HepG2 (cell line): ENCODE results near the gene LHFPL2. TPM values are rescaled to one million over a fixed set of nuclear protein-coding genes. Genes with fewer than 3 reads are reported as not detected.

Experiments used
- BCLAF1 ChIP-seq: fragments of 450-650 bp; IDR thresholded peaks from 2 replicates; pipeline ENCODE4 v1.6.1; 2017; ENCODE audit warnings: mild to moderate bottlenecking
- CBX1 ChIP-seq: IDR thresholded peaks from one replicate; pipeline ENCODE4 v1.6.1; 2016; ENCODE audit warnings: antibody characterized with exemption, low read depth
- FOXK1 ChIP-seq: sonication (generic); formaldehyde crosslinking; IDR thresholded peaks from 2 replicates; pipeline ENCODE4 v1.4.0; 2020; ENCODE audit warnings: low read depth, missing genetic modification reagents, borderline replicate concordance
- FOXK2 ChIP-seq: fragments of 450-650 bp; IDR thresholded peaks from 2 replicates; pipeline ENCODE4 v1.6.1; 2016
- HNRNPUL1 ChIP-seq: fragments of 200-400 bp; formaldehyde crosslinking; IDR thresholded peaks from 2 replicates; pipeline ENCODE4 v1.6.1; 2017; ENCODE audit warnings: low read depth, mild to moderate bottlenecking, low read length, moderate library complexity
- KAT8 ChIP-seq: IDR thresholded peaks from 2 replicates; pipeline ENCODE4 v1.6.1; 2016; ENCODE audit warnings: missing genetic modification reagents, missing compliant biosample characterization
- KDM5A ChIP-seq: fragments of 200-600 bp; sonication (generic); IDR thresholded peaks from 2 replicates; pipeline ENCODE4 v1.7.0; 2018; ENCODE audit warnings: antibody characterized with exemption, mild to moderate bottlenecking, low read length, borderline replicate concordance
- MIXL1 ChIP-seq: IDR thresholded peaks from 2 replicates; pipeline ENCODE4 v1.6.1; 2016
- MYC ChIP-seq: sonication (generic); formaldehyde crosslinking; IDR thresholded peaks from 2 replicates; pipeline ENCODE4 v1.9.0; 2021; ENCODE audit warnings: missing genetic modification reagents, borderline replicate concordance
- NAIF1 ChIP-seq: sonication (generic); formaldehyde crosslinking; IDR thresholded peaks from 2 replicates; pipeline ENCODE4 v1.5.0; 2020; ENCODE audit warnings: mild to moderate bottlenecking, missing genetic modification reagents, borderline replicate concordance
- NFYB ChIP-seq: sonication (generic); formaldehyde crosslinking; IDR thresholded peaks from 2 replicates; pipeline ENCODE4 v1.4.0; 2020; ENCODE audit warnings: missing genetic modification reagents
- POLR2G ChIP-seq: fragments of 200-400 bp; formaldehyde crosslinking; IDR thresholded peaks from 2 replicates; pipeline ENCODE4 v1.6.1; 2018; ENCODE audit warnings: mild to moderate bottlenecking, low read depth, low read length, moderate library complexity
- RBAK ChIP-seq: sonication (generic); formaldehyde crosslinking; IDR thresholded peaks from 2 replicates; pipeline ENCODE4 v1.5.1; 2020; ENCODE audit warnings: mild to moderate bottlenecking, missing genetic modification reagents
- RELA ChIP-seq: sonication (generic); formaldehyde crosslinking; IDR thresholded peaks from 2 replicates; pipeline ENCODE4 v1.4.0; 2020; ENCODE audit warnings: missing genetic modification reagents
- SPEN ChIP-seq: sonication (generic); formaldehyde crosslinking; IDR thresholded peaks from 2 replicates; pipeline ENCODE4 v1.5.1; 2020; ENCODE audit warnings: low read depth, mild to moderate bottlenecking, missing genetic modification reagents
- TBL1XR1 ChIP-seq: fragments of 150-350 bp; IDR thresholded peaks from 2 replicates; pipeline ENCODE4 v1.6.1; 2014; ENCODE audit warnings: borderline replicate concordance, low read length; ENCODE audit not compliant: partially characterized antibody
- TBX3 ChIP-seq: fragments of 450-650 bp; IDR thresholded peaks from 2 replicates; pipeline ENCODE4 v1.6.1; 2017; ENCODE audit warnings: antibody characterized with exemption, mild to moderate bottlenecking, inconsistent platforms, borderline replicate concordance
- U2AF2 ChIP-seq: fragments of 200-400 bp; formaldehyde crosslinking; IDR thresholded peaks from 2 replicates; pipeline ENCODE4 v1.6.1; 2017; ENCODE audit warnings: low read depth, mild to moderate bottlenecking, low read length
- ZBTB3 ChIP-seq: sonication (generic); formaldehyde crosslinking; IDR thresholded peaks from 2 replicates; pipeline ENCODE4 v1.4.0; 2020; ENCODE audit warnings: low read depth, mild to moderate bottlenecking, moderate library complexity, missing genetic modification reagents, borderline replicate concordance
- ZBTB39 ChIP-seq: sonication (generic); formaldehyde crosslinking; IDR thresholded peaks from 2 replicates; pipeline ENCODE4 v1.5.0; 2020; ENCODE audit warnings: missing genetic modification reagents
- ZMYM3 ChIP-seq: sonication (generic); formaldehyde crosslinking; IDR thresholded peaks from 2 replicates; pipeline ENCODE4 v1.5.1; 2020; ENCODE audit warnings: mild to moderate bottlenecking, missing genetic modification reagents
- ZNF18 ChIP-seq: sonication (generic); formaldehyde crosslinking; IDR thresholded peaks from 2 replicates; pipeline ENCODE4 v1.8.0; 2022; ENCODE audit warnings: mild to moderate bottlenecking, missing genetic modification reagents; ENCODE audit not compliant: insufficient replicate concordance
- ZNF343 ChIP-seq: sonication (generic); formaldehyde crosslinking; IDR thresholded peaks from 2 replicates; pipeline ENCODE4 v1.4.0; 2020; ENCODE audit warnings: mild to moderate bottlenecking, missing genetic modification reagents
- ZNF501 ChIP-seq: sonication (generic); formaldehyde crosslinking; IDR thresholded peaks from 2 replicates; pipeline ENCODE4 v1.5.1; 2020; ENCODE audit warnings: mild to moderate bottlenecking, moderate library complexity, missing genetic modification reagents
- polyA plus RNA-seq, 8 experiments: library from polyadenylated mRNA; depleted of rRNA in 3 of 8; stranded (reverse) in 7 of 8; unstranded in 1 of 8; fragments of >200 nt; fragmentation: Illumina TruSeq in 4 of 8; extraction: Trizol in 4 of 8; gene quantifications; 2 replicates each; pipeline versions ENCODE4 v1.2.1 to v1.2.3, GENCODE V29; 2011 to 2016; ENCODE audit warnings: low read depth in 4 of 8, missing spikeins in 1 of 8, mixed read lengths in 1 of 8; ENCODE audit not compliant: insufficient read depth in 1 of 8
- total RNA-seq, 5 experiments: library from RNA; depleted of rRNA; stranded (reverse); fragments of >200 nt; fragmentation: Illumina TruSeq; extraction: Trizol; gene quantifications; 2 replicates each; pipeline ENCODE4 v1.2.3, GENCODE V29; 2016; ENCODE audit warnings: low read depth in 1 of 5

Gene LHFPL2
- total and polyA plus RNA-seq, 2 of the 13 experiments (the other 11 are each of a cell fraction or from before 2014, with no cell fraction given) = 6.0 to 20.0 TPM

- no peak for TF ChIP-seq TBX3
- TF ChIP-seq ZNF501 = peak; percentile 59; the same call in 1 of the 2 replicates
- no peak; the same call in 1 of the 2 replicates for TF ChIP-seq NAIF1 (CRISPR knock-in tag)
- 0 out of 2 replicates have a peak, but pooled peaks have one; percentile 51 for TF ChIP-seq FOXK1 (CRISPR knock-in tag)
- peak; percentile 93 for TF ChIP-seq MIXL1 (CRISPR knock-in tag)
- TF ChIP-seq RELA (CRISPR knock-in tag) = peak; percentile 43; the same call in 1 of the 2 replicates
- 0 out of 2 replicates have a peak, but pooled peaks have one; percentile 49 for TF ChIP-seq RBAK (CRISPR knock-in tag)
- peak; percentile 50 for TF ChIP-seq POLR2G
- no peak for TF ChIP-seq HNRNPUL1
- peak; percentile 26; the same call in 1 of the 2 replicates for TF ChIP-seq FOXK2
- peak; percentile 99 for TF ChIP-seq ZBTB3
- TF ChIP-seq CBX1 = no peak
- TF ChIP-seq U2AF2 = no peak
- TF ChIP-seq SPEN (CRISPR knock-in tag) = peak; percentile 69
- no peak for TF ChIP-seq TBL1XR1
- no peak for TF ChIP-seq ZBTB39 (CRISPR knock-in tag)
- no peak for TF ChIP-seq BCLAF1
- TF ChIP-seq ZNF18 (CRISPR knock-in tag) = peak; percentile 69
- TF ChIP-seq KDM5A = no peak
- peak; percentile 81; the same call in 1 of the 2 replicates for TF ChIP-seq ZMYM3 (CRISPR knock-in tag)
- peak; percentile 76 for TF ChIP-seq KAT8
- TF ChIP-seq ZNF343 (CRISPR knock-in tag) = peak; percentile 88; the same call in 1 of the 2 replicates
- peak; percentile 27; the same call in 1 of the 2 replicates for TF ChIP-seq NFYB
- TF ChIP-seq MYC (CRISPR knock-in tag) = peak; percentile 64; the same call in 1 of the 2 replicates
Measured at GRCh38 chr5:78518365-78519197, 130.0 kb downstream of the LHFPL2 start (continued).
